ENCODE results near the gene AQP12A.
"Not testable (repeated sequence)": the region's sequence is repeated elsewhere in the genome, so short reads cannot be mapped to it uniquely, and the experiment has no call there.

The AQP12A gene

GRCh38 chr2:240689975-240690374, 1.7 kb upstream of the AQP12A start:
- DNase-seq, result no peak

GRCh38 chr2:240690421-240691074, 1.1 kb upstream of the AQP12A start:
- DNase-seq, result not testable (repeated sequence)

GRCh38 chr2:240691075-240691427, 615 bp upstream of the AQP12A start:
- DNase-seq, result not testable (repeated sequence)

DNA sequence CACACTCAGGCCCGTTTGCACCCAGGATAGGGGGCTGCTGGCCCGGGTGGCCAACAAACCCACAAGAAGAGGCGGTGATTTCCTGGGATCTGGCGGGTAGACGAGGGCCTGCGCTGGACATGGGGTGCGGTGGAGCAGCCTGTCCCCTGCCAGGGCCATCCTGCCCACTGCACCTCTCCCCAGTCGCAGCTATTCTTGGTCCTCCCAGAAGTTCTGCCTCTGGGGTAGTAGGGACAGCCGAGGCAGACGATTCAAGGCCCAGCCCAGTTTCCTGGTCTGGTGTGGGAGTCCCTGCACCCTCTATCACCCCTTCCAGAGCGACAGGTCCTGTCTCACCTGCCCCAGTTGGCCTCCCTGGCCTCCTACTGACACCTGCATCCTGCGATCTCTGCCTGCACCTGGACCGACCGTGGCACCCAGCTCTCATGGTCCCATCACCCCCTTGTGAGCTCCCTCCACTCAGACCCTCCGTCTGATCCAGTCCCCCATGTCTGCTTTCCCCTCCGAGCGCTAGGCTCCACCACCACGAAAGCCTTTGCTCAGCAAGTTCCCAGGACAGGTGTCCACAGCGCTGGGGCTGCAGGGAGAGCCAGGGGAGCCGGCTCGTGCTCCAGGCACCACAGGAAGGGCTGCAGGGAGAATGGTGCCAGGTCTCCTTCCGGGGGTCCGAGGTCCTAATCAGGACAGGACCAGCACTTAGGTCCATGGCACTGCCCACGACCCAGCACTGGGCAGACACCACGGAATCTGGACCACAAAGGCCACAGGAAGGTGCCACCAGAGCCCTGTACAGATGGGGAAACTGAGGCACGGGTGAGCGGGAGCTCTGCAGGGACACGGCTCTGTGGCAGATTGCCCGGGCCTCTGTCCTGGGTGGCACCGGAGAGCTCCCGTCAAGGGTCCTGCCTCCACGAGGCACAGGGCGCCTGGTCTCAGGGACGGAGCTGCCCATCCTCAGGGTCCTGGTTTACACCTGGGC, 1.2 kb downstream of the AQP12A start:
- DNase-seq, result not testable (repeated sequence)

DNA sequence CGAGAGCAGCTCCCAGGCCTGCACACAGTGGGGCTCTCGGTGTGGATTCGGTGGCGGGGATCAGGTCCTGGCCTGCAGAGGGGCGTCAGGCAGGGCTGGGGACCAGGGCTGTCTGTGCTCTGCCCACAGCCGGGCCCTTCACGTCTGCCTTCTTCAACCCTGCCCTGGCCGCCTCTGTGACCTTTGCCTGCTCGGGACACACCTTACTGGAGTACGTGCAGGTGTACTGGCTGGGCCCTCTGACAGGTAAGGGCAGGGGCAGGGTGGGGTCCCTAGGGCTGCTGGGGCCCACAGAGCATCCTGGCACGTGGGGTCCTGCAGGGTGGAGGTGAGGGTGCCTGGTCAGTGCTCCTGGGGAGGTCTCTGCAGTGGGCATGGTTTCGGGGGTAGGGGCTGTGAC, 2.6 kb downstream of the AQP12A start:
- not testable (repeated sequence) for DNase-seq

GRCh38 chr2:240695593-240695992, 3.9 kb downstream of the AQP12A start:
- not testable (repeated sequence) for DNase-seq

DNA sequence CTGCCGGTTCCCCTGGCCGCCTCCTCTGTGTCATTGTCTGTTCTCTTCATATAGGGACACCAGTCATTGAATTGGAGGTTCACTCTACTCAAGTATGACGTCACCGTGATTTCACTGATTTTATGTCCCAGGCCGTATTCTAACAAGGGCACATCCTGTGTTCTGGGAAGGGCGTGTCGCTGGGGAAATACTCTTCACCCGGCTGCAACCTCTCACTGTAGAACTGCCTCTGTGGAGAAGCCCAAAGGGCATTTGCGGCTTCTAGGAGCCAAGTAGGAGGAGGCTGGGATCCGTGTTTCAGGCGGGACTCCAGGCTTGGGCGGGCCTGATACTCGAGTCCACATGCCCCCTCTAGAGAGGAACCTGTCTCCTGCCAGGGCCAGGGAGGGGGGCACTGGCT, 4.8 kb downstream of the AQP12A start:
- DNase-seq, result not testable (repeated sequence)

GRCh38 chr2:240698852-240699561, 7.3 kb downstream of the AQP12A start:
- DNase-seq, result not testable (repeated sequence)

GRCh38 chr2:240699835-240700234, 8.2 kb downstream of the AQP12A start:
- not testable (repeated sequence) for DNase-seq

GRCh38 chr2:240700616-240701015, 8.9 kb downstream of the AQP12A start:
- not testable (repeated sequence) for DNase-seq

DNA sequence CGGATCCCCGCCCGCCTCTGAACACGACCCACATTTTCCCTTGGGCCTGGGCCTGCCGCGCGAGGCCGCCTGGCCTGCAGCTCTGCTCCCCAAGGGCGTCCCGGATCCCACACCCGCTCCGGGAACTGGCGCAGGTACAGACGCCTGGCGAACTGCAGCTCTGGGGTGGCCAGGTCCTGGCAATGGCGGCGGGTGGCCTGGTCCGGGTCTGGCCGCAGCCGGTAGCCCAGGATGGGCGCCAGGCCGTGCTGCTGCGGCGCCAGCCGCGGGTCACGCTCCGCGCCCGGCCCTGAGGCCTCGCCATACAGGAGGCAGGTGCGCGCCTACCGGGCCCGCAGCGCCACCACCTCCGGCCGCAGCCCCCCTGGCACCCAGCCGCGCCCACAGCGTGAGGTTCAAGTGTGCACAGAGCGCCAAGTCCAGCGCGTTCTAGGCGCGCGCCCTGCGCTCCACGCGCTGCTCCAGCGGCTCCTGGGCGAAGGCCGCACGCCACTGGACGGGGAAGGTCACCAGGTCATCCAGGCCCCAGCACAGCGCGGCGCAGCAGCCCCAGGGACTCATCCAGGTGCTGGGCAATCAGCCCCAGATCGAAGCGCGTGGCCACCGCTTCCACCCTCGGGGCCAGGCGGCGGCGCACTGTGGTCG, 9.5 kb downstream of the AQP12A start:
- DNase-seq, result no peak

DNA sequence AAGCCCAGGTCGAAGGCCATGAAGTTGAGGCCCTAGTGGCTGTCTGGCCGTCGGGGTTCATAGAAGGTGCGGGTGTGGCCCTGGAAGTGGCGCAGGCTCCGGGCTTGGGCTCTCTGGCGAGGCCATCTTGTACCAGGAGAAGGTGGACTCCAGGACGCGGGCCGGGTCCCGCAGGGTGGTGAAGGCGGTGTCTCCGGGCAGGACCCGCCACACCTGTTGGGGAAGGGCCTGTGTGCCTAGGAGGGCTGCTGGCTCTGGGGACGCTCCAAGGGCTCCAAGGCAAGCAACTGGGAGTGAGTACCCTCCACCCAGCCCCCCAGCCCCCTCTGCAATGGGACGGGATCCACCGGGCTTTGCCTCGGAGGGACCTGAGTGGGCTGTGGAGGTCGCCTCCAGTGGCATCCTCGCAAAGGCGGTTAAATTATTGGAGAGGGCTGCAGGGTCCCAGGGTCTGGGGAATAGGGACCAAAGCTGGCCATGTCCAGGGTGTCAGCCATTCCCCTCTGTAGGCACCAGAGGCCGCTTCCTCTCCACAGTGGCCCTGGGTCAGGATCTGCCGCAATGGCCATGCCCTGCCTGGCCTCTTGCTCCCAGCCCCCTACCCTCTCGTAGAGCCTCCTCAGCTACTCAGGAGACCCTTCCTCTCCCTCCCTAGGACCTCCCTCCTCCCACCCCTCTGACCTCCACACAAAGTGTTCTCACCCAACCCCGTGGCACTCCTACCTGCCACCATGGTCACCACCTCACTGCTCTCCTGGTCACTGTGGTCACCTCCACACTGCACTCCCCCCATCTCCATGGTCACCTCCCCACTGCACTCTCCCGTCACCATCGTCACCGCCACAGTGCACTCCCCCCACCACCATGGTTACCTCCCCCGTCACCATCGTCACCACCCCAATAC, 10.3 kb downstream of the AQP12A start:
- DNase-seq, result no peak

GRCh38 chr2:240702640-240703011, 11.0 kb downstream of the AQP12A start:
- DNase-seq, result no peak

DNA sequence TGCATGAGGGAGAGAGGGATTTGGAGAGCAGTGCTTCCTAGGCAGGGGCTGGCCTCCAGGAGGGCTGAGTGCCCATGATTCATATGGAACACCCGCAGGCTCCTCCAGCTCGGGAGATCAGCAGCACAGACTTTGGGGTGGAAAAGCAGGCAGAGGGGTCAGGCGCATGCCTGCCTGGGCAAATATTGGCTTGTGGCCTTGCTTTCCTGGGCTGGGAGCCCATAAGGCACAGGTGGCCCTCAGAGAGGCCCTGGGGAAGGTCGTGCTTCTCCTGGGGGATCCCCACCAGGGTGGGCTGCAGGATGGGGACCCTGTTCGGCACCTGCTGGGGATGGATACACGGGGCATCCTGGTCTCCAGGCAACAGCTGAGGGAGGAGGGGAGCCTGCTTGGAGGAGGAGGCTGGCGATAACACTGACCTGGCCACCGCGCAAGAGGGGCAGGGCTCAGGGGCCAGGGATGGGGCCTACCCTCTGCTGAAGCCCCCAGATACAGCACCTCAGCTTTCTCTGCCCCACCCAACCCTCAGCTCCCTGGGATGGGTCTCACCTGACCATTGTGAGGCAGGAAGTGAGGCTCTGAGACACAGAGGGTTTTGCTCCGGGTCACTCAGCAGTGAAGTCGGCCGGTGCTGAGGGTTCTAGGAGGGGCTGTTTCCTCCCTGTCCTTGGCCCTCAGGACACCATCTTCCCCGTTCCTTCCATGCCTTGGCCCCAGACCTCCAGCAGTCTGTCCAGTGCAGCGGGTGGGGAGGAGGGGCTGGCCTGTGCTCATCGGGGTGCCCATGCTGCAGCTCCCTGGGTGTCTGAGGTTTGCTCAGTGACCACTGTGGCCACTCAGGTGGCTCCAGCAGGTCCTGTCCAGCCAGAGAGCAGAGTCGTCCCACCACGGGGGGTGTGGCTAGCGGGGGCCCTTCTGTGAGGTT, 12.0 kb downstream of the AQP12A start:
- DNase-seq, result no peak

DNA sequence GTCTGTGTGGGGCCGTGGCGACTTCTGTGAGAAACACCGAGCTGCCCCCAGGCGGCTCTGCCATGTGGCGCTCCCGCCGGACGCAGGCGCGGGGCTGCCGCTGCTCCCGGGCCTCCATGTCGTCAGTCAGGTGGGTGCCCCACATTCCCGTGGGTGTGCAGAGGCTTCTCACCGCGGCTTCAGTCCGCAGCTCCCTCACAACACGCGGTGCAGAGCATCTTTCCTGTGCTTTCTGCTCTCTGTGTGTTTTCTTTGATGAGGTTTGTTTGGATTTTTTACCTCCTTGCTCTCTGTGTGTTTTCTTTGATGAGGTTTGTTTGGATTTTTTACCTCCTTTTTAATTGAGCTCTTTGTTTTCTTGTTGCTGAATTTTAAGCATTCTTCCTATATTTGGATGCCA, 13.0 kb downstream of the AQP12A start:
- no peak for DNase-seq

- no peak for DNase-seq
Measured at GRCh38 chr2:240705204-240705791, 13.6 kb downstream of the AQP12A start.

DNA sequence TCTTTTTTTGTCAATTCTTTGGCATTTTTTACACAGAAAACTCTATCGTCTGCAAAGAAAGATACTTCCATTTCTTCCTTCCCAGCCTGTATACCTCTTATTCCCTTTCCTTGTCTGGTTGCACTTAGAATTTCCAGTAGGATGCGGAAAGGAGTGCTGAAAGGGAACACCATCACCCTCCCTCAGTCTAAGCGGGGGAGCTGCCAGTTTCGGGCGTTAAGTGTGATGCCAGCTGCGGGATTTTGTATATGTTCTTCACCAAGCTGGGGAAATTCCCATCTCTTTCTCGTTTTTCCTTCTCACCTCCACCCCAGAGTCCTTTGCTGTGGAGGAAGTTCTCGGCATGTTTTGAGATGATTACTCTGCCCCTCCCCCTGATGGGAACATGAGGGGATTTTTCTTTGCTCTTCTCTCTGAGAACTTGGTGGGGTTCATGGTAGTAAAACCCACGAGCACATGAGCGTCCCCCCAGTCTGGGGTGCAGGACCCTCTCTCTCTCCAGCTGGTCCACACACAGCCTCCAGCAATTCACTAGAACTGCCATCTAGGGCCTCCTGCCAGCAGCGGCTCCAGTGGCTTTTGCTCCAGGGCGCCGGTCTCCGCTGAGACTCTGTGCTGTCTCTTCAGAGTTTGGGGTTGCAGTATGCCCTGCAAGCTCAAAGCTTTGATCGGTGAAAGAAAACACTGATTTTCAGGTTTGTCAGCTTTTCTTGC, 15.5 kb downstream of the AQP12A start:
- DNase-seq, result no peak

DNA sequence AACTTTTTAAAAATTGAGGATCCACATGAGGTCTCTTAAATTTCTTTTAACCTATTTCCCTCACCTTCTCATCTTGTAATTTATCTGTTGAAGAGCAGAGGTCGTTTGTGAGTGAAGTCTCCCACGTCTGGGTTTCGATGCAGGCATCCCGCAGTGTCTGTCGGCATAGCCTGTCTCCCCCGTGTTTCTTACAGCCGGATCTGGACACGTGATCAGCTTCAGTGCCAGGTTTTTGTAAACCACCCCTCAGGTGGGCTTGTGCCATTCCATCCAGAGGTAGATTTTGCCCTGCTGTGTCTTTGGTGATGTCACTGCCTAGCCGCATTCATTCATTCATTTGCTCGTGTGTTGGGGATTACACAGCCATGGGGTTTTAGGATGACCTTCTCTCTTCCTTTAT, 16.2 kb downstream of the AQP12A start:
- DNase-seq, result no peak

GRCh38 chr2:240708457-240708856, 16.8 kb downstream of the AQP12A start:
- DNase-seq, result no peak

GRCh38 chr2:240711296-240711695, 19.6 kb downstream of the AQP12A start:
- DNase-seq, result no peak

Data from NCI-H2171 (cell line).